PFSK-1 (cell line): Measurements from ENCODE around the gene GRIN2A.

ENCODE experiments used
- POLR2AphosphoS5 ChIP-seq: IDR thresholded peaks from 2 replicates; pipeline ENCODE4 v1.6.1; 2012; ENCODE audit warnings: low read depth, mild to moderate bottlenecking, control low read depth, low read length, moderate library complexity
- SIN3A ChIP-seq: IDR thresholded peaks from 2 replicates; pipeline ENCODE4 v1.6.1; 2012; ENCODE audit warnings: mild to moderate bottlenecking, low read length, moderate library complexity, borderline replicate concordance; ENCODE audit not compliant: insufficient read depth
- TAF1 ChIP-seq: IDR thresholded peaks from 2 replicates; pipeline ENCODE4 v1.6.1; 2012; ENCODE audit warnings: low read length, control low read depth, borderline replicate concordance; ENCODE audit not compliant: insufficient read depth
- TF ChIP-seq, protein P1 (sequence below), 2 experiments: IDR thresholded peaks; 2 replicates each; pipeline versions ENCODE4 v1.6.1 to v1.8.0; 2011 to 2012; ENCODE audit warnings: low read depth in 2 of 2, low read length in 2 of 2, control low read depth in 1 of 2, inconsistent platforms in 1 of 2, mild to moderate bottlenecking in 1 of 2, moderate library complexity in 1 of 2; ENCODE audit not compliant: insufficient read depth in 1 of 2

DNA sequence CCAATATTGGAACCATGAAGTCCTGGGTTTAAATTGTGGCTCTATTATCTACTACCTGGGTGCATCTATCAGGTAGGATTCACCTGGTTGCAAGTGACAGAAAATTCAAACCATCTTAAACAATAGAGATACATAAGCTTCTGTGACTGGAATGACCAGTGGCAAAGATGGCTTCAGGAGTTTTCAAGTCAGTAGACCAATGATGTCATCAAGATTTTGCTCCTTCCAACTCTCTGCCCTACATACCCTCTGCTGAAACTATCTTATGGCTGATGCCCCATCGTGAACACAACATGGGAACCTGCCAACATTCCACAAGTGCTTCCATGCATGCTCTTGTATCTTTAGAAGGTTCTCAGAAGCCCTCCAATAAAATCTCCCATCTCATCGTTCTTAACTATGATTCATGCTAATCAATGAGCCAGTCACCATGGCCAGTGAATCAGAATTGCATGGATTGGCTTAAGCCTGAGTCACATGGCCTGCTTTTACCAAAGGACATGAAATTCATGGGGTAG lies 180.9 kb downstream of the GRIN2A start:
- TF ChIP-seq SIN3A (no peak), POLR2AphosphoS5 (no peak), TAF1 (no peak)
- TF ChIP-seq, protein P1, sequence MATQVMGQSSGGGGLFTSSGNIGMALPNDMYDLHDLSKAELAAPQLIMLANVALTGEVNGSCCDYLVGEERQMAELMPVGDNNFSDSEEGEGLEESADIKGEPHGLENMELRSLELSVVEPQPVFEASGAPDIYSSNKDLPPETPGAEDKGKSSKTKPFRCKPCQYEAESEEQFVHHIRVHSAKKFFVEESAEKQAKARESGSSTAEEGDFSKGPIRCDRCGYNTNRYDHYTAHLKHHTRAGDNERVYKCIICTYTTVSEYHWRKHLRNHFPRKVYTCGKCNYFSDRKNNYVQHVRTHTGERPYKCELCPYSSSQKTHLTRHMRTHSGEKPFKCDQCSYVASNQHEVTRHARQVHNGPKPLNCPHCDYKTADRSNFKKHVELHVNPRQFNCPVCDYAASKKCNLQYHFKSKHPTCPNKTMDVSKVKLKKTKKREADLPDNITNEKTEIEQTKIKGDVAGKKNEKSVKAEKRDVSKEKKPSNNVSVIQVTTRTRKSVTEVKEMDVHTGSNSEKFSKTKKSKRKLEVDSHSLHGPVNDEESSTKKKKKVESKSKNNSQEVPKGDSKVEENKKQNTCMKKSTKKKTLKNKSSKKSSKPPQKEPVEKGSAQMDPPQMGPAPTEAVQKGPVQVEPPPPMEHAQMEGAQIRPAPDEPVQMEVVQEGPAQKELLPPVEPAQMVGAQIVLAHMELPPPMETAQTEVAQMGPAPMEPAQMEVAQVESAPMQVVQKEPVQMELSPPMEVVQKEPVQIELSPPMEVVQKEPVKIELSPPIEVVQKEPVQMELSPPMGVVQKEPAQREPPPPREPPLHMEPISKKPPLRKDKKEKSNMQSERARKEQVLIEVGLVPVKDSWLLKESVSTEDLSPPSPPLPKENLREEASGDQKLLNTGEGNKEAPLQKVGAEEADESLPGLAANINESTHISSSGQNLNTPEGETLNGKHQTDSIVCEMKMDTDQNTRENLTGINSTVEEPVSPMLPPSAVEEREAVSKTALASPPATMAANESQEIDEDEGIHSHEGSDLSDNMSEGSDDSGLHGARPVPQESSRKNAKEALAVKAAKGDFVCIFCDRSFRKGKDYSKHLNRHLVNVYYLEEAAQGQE (IDR thresholded peaks at IDR 0.05; ENCODE audit: insufficient read depth in 1 of 2, low read depth in 2 of 2, low read length in 2 of 2): no peak
